ENCODE results near the gene YKT6. TPM values are rescaled to one million over a fixed set of nuclear protein-coding genes. Genes with fewer than 3 reads are reported as not detected.

The YKT6 gene
- total RNA-seq, 2 donors from 2014 or later = 43.9 to 44.9 TPM

DNA sequence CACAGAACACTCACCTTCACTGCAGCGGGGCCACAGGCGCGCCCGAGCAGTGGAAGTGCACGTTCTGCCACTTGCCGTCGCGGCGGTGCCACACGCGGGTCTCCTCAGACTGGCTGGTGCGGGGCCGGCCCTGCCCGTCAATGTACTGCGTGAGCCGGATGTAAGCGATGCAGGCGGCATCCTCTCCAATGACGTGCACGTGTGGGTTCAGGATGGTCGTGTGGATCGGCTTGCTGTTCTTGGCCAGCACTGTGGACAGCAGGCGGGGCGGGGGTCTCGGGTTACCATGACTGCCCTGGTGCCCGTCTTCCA, 19.2 kb downstream of the YKT6 start:
- H3K36me3 ChIP-seq = peaks cover 3% of the 10 kb centered on the region
- H3K27ac ChIP-seq = no peak overlapping the region
- TF ChIP-seq CTCF (IDR thresholded peaks at IDR 0.05) = no peak
- H3K9me3 ChIP-seq = no peaks in the 10 kb centered on the region
- no peaks in the 10 kb centered on the region for H3K4me1 ChIP-seq
- H3K4me3 ChIP-seq = no peak overlapping the region
- H3K27me3 ChIP-seq = no peaks in the 10 kb centered on the region
- no peak for DNase-seq (ENCODE audit: low spot score)

DNA sequence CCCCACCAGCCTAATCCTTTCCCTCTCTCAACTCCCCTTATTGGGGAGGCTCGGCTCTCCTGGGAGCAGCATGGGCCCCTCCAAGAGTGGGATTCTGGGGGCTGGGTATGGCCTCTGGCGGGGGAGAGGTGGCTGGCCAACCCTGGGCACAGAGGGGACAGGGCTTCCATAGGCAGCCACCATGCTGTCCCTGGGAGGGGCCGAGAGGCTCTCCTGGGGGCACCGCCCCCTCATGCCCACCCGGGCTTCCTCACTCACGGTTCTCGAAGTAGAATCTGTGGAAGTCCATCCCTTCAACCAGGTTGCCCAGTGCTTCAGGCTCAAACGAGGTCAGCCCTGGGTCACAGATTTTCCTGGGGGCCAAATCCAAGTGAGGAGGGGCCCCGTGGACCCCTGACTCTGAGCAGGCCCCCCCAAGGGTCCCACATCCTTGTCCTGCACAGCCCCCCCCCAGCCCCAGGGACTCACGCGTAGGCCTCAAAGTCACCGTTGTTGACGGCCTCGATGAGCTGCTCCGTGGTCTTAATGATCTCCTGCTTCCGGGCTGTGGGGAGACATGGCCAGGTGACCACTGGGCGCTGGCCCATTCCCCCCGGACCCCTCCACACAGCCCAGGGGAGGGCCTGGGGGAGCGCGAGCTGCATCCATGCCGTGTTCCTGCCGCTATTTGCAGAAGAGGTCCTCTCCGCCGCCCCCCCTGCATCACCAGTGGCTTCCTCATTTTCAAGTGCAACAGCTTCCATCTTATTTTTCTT, 19.8 kb downstream of the YKT6 start:
- no peaks in the 10 kb centered on the region for H3K27me3 ChIP-seq
- no peak for DNase-seq (ENCODE audit: low spot score)
- no peak for TF ChIP-seq CTCF (IDR thresholded peaks at IDR 0.05)

GRCh38 chr7:44221231-44221791, 20.5 kb downstream of the YKT6 start:
- Histone ChIP-seq H3K36me3 (peaks cover 3% of the 10 kb centered on the region), H3K27ac (no peak overlapping the region), H3K4me3 (no peak overlapping the region), H3K27me3 (no peaks in the 10 kb centered on the region), H3K9me3 (no peaks in the 10 kb centered on the region), H3K4me1 (no peaks in the 10 kb centered on the region)
- no peak for TF ChIP-seq CTCF (IDR thresholded peaks at IDR 0.05)
- DNase-seq (ENCODE audit: low spot score) = no peak

More for the DNA sequence above, 19.8 kb downstream of the YKT6 start:
- Histone ChIP-seq H3K9me3 (no peaks in the 10 kb centered on the region), H3K4me3 (no peak overlapping the region), H3K36me3 (peaks cover 3% of the 10 kb centered on the region), H3K27ac (no peak overlapping the region), H3K4me1 (no peaks in the 10 kb centered on the region)

- Histone ChIP-seq H3K27ac (no peak overlapping the region), H3K9me3 (no peaks in the 10 kb centered on the region), H3K4me1 (no peaks in the 10 kb centered on the region), H3K36me3 (peaks cover 3% of the 10 kb centered on the region), H3K27me3 (no peaks in the 10 kb centered on the region), H3K4me3 (no peak overlapping the region)
- no peak for DNase-seq (ENCODE audit: low spot score)
- no peak for TF ChIP-seq CTCF (IDR thresholded peaks at IDR 0.05)
Measured at GRCh38 chr7:44222074-44222473, 21.3 kb downstream of the YKT6 start.

DNA sequence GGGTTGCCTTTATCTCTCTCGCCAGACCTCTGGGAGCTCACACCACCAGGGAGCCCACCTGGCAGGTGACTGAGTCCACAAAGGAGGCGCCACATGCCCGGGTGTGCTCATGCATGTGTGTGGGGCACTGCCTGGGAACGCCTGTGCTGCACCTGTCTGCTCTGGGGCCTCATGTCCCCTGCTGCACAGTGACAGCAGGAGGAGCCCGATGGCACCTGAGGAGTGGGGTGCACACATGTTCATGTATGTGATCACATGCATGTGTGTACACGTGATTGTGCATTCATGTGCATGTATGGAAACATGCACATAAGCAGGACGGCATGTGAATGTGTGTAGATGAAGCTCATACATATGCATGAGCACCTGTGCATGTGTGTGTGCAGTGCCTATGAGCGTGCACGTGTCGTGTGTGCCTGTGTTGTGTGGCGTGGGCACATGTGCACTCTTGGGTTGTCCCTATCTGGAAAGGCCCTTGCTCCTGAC, 22.0 kb downstream of the YKT6 start:
- H3K4me3 ChIP-seq = no peak overlapping the region
- no peak for TF ChIP-seq CTCF (IDR thresholded peaks at IDR 0.05)
- H3K27ac ChIP-seq = no peak overlapping the region
- H3K27me3 ChIP-seq = no peaks in the 10 kb centered on the region
- no peaks in the 10 kb centered on the region for H3K4me1 ChIP-seq
- DNase-seq (ENCODE audit: low spot score) = no peak
- no peaks in the 10 kb centered on the region for H3K9me3 ChIP-seq
- H3K36me3 ChIP-seq = peaks cover 3% of the 10 kb centered on the region
